ENCODE results near the gene PCGF6. TPM values are rescaled to one million over a fixed set of nuclear protein-coding genes. Genes with fewer than 3 reads are reported as not detected.
"Not testable (repeated sequence)": the region's sequence is repeated elsewhere in the genome, so short reads cannot be mapped to it uniquely, and the experiment has no call there.

Gene PCGF6
- total RNA-seq, 8 experiments from 2014 or later, result 6.2 to 15.4 (median 7.9) TPM

GRCh38 chr10:103360791-103361190, 9.9 kb upstream of the PCGF6 start:
- 87 to 100% (median 91%) methylated on average over 2 to 3 of the region's 9 CpGs; no CpG with 5 or more reads in 4 of the 10 experiments for WGBS, 10 experiments
- H3K4me1 ChIP-seq (replicated peaks in 1 of 2); ATAC-seq (replicated peaks in 6 of 8); in situ Hi-C loops (cut with MboI; ENCODE audit: low pct_unique_long_range_greater_than_20kb in 2 of 9, low sequenced_read_pairs in 9 of 9, unreplicated experiment in 9 of 9); H3K27ac ChIP-seq; H3K4me3 ChIP-seq: not testable (repeated sequence)

GRCh38 chr10:103359493-103359892, 8.6 kb upstream of the PCGF6 start:
- in situ Hi-C loops (cut with MboI; ENCODE audit: low pct_unique_long_range_greater_than_20kb in 2 of 9, low sequenced_read_pairs in 9 of 9, unreplicated experiment in 9 of 9), result not testable (repeated sequence)
- 87 to 99% (median 93%) methylated on average over 1 to 4 of the region's 4 CpGs; no CpG with 5 or more reads in 1 of the 10 experiments for WGBS, 10 experiments
- ATAC-seq (replicated peaks in 6 of 8), result peak in 1 of 8 experiments; percentile 68

GRCh38 chr10:103355906-103356599, 5.1 kb upstream of the PCGF6 start:
- 8 to 100% (median 64%) methylated on average over 1 to 4 of the region's 5 CpGs; no CpG with 5 or more reads in 2 of the 10 experiments for WGBS, 10 experiments
- Histone ChIP-seq H3K4me1 (replicated peaks in 1 of 2) (no peaks in the 10 kb centered on the region), H3K4me3 (no peak overlapping the region), H3K27ac (no peak overlapping the region)
- in situ Hi-C loops (cut with MboI; ENCODE audit: low pct_unique_long_range_greater_than_20kb in 2 of 9, low sequenced_read_pairs in 9 of 9, unreplicated experiment in 9 of 9), result no loop called here
- no peak for ATAC-seq (replicated peaks in 6 of 8)

More at GRCh38 chr10:103359493-103359892, 8.6 kb upstream of the PCGF6 start:
- H3K4me1 ChIP-seq (replicated peaks in 1 of 2); H3K27ac ChIP-seq; H3K4me3 ChIP-seq: not testable (repeated sequence)

- H3K4me3 ChIP-seq; in situ Hi-C loops (cut with MboI; ENCODE audit: low pct_unique_long_range_greater_than_20kb in 2 of 9, low sequenced_read_pairs in 9 of 9, unreplicated experiment in 9 of 9); ATAC-seq (replicated peaks in 6 of 8); H3K27ac ChIP-seq; H3K4me1 ChIP-seq (replicated peaks in 1 of 2): not testable (repeated sequence)
- 80 to 100% (median 91%) methylated on average over 2 to 3 of the region's 4 CpGs; no CpG with 5 or more reads in 3 of the 10 experiments for WGBS, 10 experiments
Measured at GRCh38 chr10:103354567-103354966, 3.6 kb upstream of the PCGF6 start.

- no peak overlapping the region for H3K27ac ChIP-seq
- ATAC-seq (replicated peaks in 6 of 8), result peak in 2 of 8 experiments; percentile 6 to 15
- H3K4me3 ChIP-seq, result no peak overlapping the region
- in situ Hi-C loops (cut with MboI; ENCODE audit: low pct_unique_long_range_greater_than_20kb in 2 of 9, low sequenced_read_pairs in 9 of 9, unreplicated experiment in 9 of 9), result no loop called here
- WGBS, 10 experiments, result 0 to 71% (median 22%) methylated on average over 1 to 2 of the region's 2 CpGs; no CpG with 5 or more reads in 3 of the 10 experiments
- H3K4me1 ChIP-seq (replicated peaks in 1 of 2), result peaks cover 5 to 6% of the 10 kb centered on the region in 2 donors
Measured at GRCh38 chr10:103353281-103353680, 2.3 kb upstream of the PCGF6 start.

GRCh38 chr10:103350175-103350516, 794 bp downstream of the PCGF6 start:
- in situ Hi-C loops (cut with MboI; ENCODE audit: low pct_unique_long_range_greater_than_20kb in 2 of 9, low sequenced_read_pairs in 9 of 9, unreplicated experiment in 9 of 9), result no loop called here
- H3K27ac ChIP-seq, result peak overlapping the region; percentile 54 to 78
- H3K4me3 ChIP-seq, result peak overlapping the region; percentile 50 to 78 (median 62)
- WGBS, 10 experiments, result 6 to 100% (median 48%) methylated on average over 1 to 5 of the region's 16 CpGs; no CpG with 5 or more reads in 3 of the 10 experiments
- peaks cover 5 to 6% of the 10 kb centered on the region in 2 donors for H3K4me1 ChIP-seq (replicated peaks in 1 of 2)
- ATAC-seq (replicated peaks in 6 of 8), result no peak

- no peak for ATAC-seq (replicated peaks in 6 of 8)
- WGBS, 10 experiments, result 85 to 100% (median 99%) methylated on average over 1 to 4 of the region's 4 CpGs; no CpG with 5 or more reads in 2 of the 10 experiments
- no peak overlapping the region for H3K27ac ChIP-seq
- in situ Hi-C loops (cut with MboI; ENCODE audit: low pct_unique_long_range_greater_than_20kb in 2 of 9, low sequenced_read_pairs in 9 of 9, unreplicated experiment in 9 of 9), result loop anchor here in 2 of 9 experiments (25.0 kb wide), 1 partner anchor 424 kb away; the partner anchor contains the start of gene CNNM2 (in 2 of the 2)
- H3K4me3 ChIP-seq, result no peak overlapping the region
- H3K4me1 ChIP-seq (replicated peaks in 1 of 2), result no peaks in the 10 kb centered on the region
Measured at GRCh38 chr10:103336370-103336769, 14.6 kb downstream of the PCGF6 start.

GRCh38 chr10:103334567-103334966, 16.4 kb downstream of the PCGF6 start:
- in situ Hi-C loops (cut with MboI; ENCODE audit: low pct_unique_long_range_greater_than_20kb in 2 of 9, low sequenced_read_pairs in 9 of 9, unreplicated experiment in 9 of 9), result loop anchor here in 2 of 9 experiments (25.0 kb wide), 1 partner anchor 422 kb away; the partner anchor contains the start of gene CNNM2 (in 2 of the 2)
- Histone ChIP-seq H3K4me3 (no peak overlapping the region), H3K27ac (no peak overlapping the region), H3K4me1 (replicated peaks in 1 of 2) (no peaks in the 10 kb centered on the region)
- no peak for ATAC-seq (replicated peaks in 6 of 8)

- WGBS, 10 experiments, result 25 to 100% (median 82%) methylated on average over 1 to 2 of the region's 2 CpGs; no CpG with 5 or more reads in 1 of the 10 experiments
- H3K4me3 ChIP-seq, result no peak overlapping the region
- in situ Hi-C loops (cut with MboI; ENCODE audit: low pct_unique_long_range_greater_than_20kb in 2 of 9, low sequenced_read_pairs in 9 of 9, unreplicated experiment in 9 of 9), result loop anchor here in 2 of 9 experiments (25.0 kb wide), 1 partner anchor 422 kb away; the partner anchor contains the start of gene CNNM2 (in 2 of the 2)
- ATAC-seq (replicated peaks in 6 of 8), result no peak
- no peaks in the 10 kb centered on the region for H3K4me1 ChIP-seq (replicated peaks in 1 of 2)
- H3K27ac ChIP-seq, result no peak overlapping the region
Measured at GRCh38 chr10:103333934-103334520, 16.9 kb downstream of the PCGF6 start.

GRCh38 chr10:103327906-103328305, 23.0 kb downstream of the PCGF6 start:
- in situ Hi-C loops (cut with MboI; ENCODE audit: low pct_unique_long_range_greater_than_20kb in 2 of 9, low sequenced_read_pairs in 9 of 9, unreplicated experiment in 9 of 9), result loop anchor here in 2 of 9 experiments (25.0 kb wide), 1 partner anchor 416 kb away; the partner anchor contains the start of gene CNNM2 (in 2 of the 2)
- ATAC-seq (replicated peaks in 6 of 8), result no peak
- 70 to 100% (median 91%) methylated on average over 1 to 6 of the region's 7 CpGs for WGBS, 10 experiments
- H3K27ac ChIP-seq, result no peak overlapping the region
- no peaks in the 10 kb centered on the region for H3K4me1 ChIP-seq (replicated peaks in 1 of 2)
- no peak overlapping the region for H3K4me3 ChIP-seq

GRCh38 chr10:103316087-103316486, 34.9 kb downstream of the PCGF6 start:
- Histone ChIP-seq H3K27ac (no peak overlapping the region), H3K4me1 (replicated peaks in 1 of 2) (no peaks in the 10 kb centered on the region), H3K4me3 (no peak overlapping the region)
- no peak for ATAC-seq (replicated peaks in 6 of 8)
- in situ Hi-C loops (cut with MboI; ENCODE audit: low pct_unique_long_range_greater_than_20kb in 2 of 9, low sequenced_read_pairs in 9 of 9, unreplicated experiment in 9 of 9), result no loop called here

GRCh38 chr10:103310197-103310596, 40.7 kb downstream of the PCGF6 start:
- in situ Hi-C loops (cut with MboI; ENCODE audit: low pct_unique_long_range_greater_than_20kb in 2 of 9, low sequenced_read_pairs in 9 of 9, unreplicated experiment in 9 of 9), result no loop called here
- Histone ChIP-seq H3K4me1 (replicated peaks in 1 of 2) (no peaks in the 10 kb centered on the region), H3K4me3 (no peak overlapping the region), H3K27ac (no peak overlapping the region)
- WGBS, 10 experiments, result 13 to 100% (median 63%) methylated on average over 1 of the region's 1 CpG; no CpG with 5 or more reads in 4 of the 10 experiments
- ATAC-seq (replicated peaks in 6 of 8), result peak in 3 of 8 experiments; percentile 73 to 98 (median 95)

- in situ Hi-C loops (cut with MboI; ENCODE audit: low pct_unique_long_range_greater_than_20kb in 2 of 9, low sequenced_read_pairs in 9 of 9, unreplicated experiment in 9 of 9), result no loop called here
Measured at GRCh38 chr10:103307594-103307993, 43.3 kb downstream of the PCGF6 start.

More at GRCh38 chr10:103307594-103307993, 43.3 kb downstream of the PCGF6 start:
- Histone ChIP-seq H3K27ac (no peak overlapping the region), H3K4me3 (no peak overlapping the region), H3K4me1 (replicated peaks in 1 of 2) (no peaks in the 10 kb centered on the region)
- ATAC-seq (replicated peaks in 6 of 8), result no peak
- WGBS, 10 experiments, result 70 to 100% (median 96%) methylated on average over 1 to 5 of the region's 5 CpGs; no CpG with 5 or more reads in 2 of the 10 experiments

All from motor neuron (in vitro differentiated cells).